BE2C (cell line): ENCODE results near the gene OTOP3.

Experiments used
- DNase-seq: peaks from one replicate; pipeline ENCODE4 v3.0.0-alpha.2; 2020
- H3K27me3 ChIP-seq: fragments of 250-450 bp; sonication (Bioruptor Pico); 2 replicates; pipeline ENCODE4 v1.5.1; 2020; ENCODE audit warnings: mild to moderate bottlenecking
- H3K36me3 ChIP-seq: fragments of 250-450 bp; sonication (Bioruptor Pico); 2 replicates; pipeline ENCODE4 v1.5.1; 2020; ENCODE audit warnings: mild to moderate bottlenecking
- H3K4me1 ChIP-seq: fragments of 250-450 bp; sonication (Bioruptor Pico); 2 replicates; pipeline ENCODE4 v1.5.1; 2020
- H3K4me3 ChIP-seq: 2 replicates; pipeline ENCODE4 v1.5.1; 2011; ENCODE audit warnings: low read depth, low read length
- H3K9me3 ChIP-seq: fragments of 250-450 bp; sonication (Bioruptor Pico); 2 replicates; pipeline ENCODE4 v1.5.1; 2020
- TF ChIP-seq, protein P1 (sequence below): IDR thresholded peaks from 2 replicates; pipeline ENCODE4 v1.5.1; 2012; ENCODE audit warnings: mild to moderate bottlenecking, low read depth, low read length

Gene OTOP3

DNA sequence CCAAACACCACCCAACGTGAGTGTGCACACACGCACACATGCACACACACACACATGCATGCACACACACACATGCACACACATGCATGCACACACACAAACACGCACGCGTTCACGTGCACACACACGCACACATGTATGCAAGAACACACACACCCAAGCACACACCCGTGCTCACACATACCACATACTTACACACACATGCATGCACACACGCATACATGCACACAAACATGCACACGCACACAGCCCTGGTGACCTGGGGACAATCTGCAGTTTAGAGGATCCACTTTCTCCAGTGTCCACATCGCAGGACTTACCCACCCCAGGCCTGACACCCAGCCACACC lies 18.9 kb upstream of the OTOP3 start:
- no peak overlapping the region for H3K4me3 ChIP-seq
- no peaks in the 10 kb centered on the region for H3K4me1 ChIP-seq
- H3K9me3 ChIP-seq, result no peaks in the 10 kb centered on the region
- TF ChIP-seq, protein P1, sequence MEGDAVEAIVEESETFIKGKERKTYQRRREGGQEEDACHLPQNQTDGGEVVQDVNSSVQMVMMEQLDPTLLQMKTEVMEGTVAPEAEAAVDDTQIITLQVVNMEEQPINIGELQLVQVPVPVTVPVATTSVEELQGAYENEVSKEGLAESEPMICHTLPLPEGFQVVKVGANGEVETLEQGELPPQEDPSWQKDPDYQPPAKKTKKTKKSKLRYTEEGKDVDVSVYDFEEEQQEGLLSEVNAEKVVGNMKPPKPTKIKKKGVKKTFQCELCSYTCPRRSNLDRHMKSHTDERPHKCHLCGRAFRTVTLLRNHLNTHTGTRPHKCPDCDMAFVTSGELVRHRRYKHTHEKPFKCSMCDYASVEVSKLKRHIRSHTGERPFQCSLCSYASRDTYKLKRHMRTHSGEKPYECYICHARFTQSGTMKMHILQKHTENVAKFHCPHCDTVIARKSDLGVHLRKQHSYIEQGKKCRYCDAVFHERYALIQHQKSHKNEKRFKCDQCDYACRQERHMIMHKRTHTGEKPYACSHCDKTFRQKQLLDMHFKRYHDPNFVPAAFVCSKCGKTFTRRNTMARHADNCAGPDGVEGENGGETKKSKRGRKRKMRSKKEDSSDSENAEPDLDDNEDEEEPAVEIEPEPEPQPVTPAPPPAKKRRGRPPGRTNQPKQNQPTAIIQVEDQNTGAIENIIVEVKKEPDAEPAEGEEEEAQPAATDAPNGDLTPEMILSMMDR, result no peak
- DNase-seq, result no peak
- H3K36me3 ChIP-seq, result no peaks in the 10 kb centered on the region
- H3K27me3 ChIP-seq, result no peaks in the 10 kb centered on the region; the same call in 1 of the 2 replicates

DNA sequence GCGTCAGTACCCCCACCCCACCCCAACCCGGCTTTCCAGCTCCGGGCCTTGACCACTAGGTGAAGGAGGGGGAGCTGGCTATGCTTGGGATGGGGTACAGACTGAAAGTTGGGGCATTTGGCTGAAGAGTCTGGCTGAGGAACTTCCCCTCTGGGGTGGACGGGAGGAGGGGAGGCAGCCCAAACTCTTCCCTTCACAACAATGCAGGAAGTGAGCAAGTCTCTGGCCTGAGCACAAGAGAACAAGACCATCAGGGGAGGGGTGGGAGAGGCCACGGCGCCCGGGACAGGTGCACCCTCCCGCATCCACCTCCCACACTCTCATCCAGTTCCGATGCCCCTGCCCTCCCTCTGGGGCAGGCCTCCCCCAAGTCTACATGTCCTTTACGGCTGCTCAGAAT lies 18.3 kb upstream of the OTOP3 start:
- no peak for DNase-seq
- Histone ChIP-seq H3K36me3 (no peaks in the 10 kb centered on the region), H3K9me3 (no peaks in the 10 kb centered on the region), H3K4me1 (no peaks in the 10 kb centered on the region), H3K27me3 (peaks cover 3% of the 10 kb centered on the region), H3K4me3 (no peak overlapping the region)
- TF ChIP-seq, protein P1, result no peak

DNA sequence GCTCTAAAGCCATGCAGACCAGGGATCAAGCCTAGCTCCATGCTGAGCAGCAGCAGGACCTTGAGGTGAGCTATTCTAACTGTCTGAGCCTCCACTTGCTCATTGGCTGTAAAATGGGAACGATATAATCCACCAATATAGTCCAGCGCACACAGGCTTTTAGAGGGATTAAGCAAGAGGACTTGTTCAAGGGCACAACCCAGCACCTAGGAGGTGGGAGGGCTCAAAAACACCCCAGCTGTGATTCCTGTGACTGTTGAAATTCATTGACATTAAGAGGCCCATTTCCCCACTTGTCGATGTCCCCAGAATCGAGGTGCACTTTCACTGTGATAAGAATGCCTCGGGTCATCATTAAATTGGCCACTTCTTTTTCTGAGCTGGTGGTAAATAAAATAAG lies 16.8 kb upstream of the OTOP3 start:
- no peaks in the 10 kb centered on the region for H3K36me3 ChIP-seq
- H3K9me3 ChIP-seq, result no peaks in the 10 kb centered on the region
- no peaks in the 10 kb centered on the region for H3K4me1 ChIP-seq
- TF ChIP-seq, protein P1, result no peak
- H3K27me3 ChIP-seq, result peaks cover 16% of the 10 kb centered on the region
- H3K4me3 ChIP-seq, result no peak overlapping the region
- no peak for DNase-seq

DNA sequence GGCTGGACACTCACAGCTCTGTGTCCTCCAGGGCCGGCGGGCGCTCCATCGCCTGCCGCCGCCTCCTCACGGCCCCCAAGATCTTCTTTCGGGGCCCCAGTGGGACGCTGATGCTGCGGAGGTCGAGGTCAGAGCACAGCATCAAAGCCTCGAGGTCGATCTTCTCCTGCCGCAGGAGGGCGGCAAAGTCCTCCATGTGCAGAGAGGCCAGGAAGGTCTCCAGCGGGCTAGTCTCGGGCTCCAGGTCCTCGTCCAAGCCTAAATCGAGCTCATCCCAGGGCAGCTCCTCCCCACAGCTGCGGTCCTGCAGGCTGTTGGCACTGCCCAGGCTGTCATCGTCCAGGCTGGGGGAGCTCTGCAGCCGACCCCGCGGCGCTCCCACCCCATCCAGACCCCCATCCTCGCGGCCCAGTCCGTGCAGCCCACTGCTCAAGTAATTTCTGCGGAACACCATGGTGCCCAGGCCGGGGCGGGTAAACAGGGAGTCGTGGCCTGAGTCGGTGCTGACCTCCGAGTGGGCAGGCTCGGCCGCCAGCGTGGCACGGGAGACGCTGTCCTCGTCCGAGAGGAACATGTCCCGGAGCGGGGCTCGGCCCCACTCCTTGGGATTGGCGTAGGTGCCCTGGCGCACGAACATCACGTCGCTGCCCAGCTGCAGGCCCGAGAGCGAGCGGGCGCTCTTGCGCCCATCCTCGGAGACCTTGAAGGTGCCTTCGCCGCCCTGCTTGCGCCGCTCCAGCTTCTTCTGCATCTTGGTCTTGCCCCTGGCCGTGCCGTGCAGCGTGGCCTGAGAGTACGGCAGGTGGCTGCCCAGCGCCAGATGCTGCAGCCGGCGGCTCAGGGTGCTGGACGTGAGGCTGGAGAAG lies 16.0 kb upstream of the OTOP3 start:
- Histone ChIP-seq H3K36me3 (no peaks in the 10 kb centered on the region), H3K4me1 (no peaks in the 10 kb centered on the region), H3K9me3 (no peaks in the 10 kb centered on the region), H3K4me3 (no peak overlapping the region), H3K27me3 (peaks cover 24% of the 10 kb centered on the region)
- TF ChIP-seq, protein P1, result no peak
- no peak for DNase-seq

DNA sequence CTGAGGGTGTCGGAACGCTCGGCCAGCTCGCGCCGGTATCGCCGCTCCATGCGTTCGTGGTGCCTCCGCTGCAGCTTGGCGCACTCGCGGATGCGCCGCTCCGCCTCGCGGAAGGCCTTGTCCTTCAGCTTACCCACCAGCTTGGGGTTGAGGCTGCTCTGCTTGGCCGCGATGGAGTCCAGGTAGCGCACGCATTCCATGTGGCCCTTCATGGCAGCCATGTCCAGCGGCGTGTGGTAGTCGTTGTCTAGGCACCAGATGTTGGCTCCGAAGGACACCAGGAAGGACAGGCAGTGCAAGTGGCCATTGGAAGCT lies 15.4 kb upstream of the OTOP3 start:
- Histone ChIP-seq H3K27me3 (peaks cover 30% of the 10 kb centered on the region), H3K36me3 (no peaks in the 10 kb centered on the region), H3K4me3 (no peak overlapping the region), H3K4me1 (no peaks in the 10 kb centered on the region), H3K9me3 (no peaks in the 10 kb centered on the region)
- TF ChIP-seq, protein P1, result no peak
- no peak for DNase-seq

DNA sequence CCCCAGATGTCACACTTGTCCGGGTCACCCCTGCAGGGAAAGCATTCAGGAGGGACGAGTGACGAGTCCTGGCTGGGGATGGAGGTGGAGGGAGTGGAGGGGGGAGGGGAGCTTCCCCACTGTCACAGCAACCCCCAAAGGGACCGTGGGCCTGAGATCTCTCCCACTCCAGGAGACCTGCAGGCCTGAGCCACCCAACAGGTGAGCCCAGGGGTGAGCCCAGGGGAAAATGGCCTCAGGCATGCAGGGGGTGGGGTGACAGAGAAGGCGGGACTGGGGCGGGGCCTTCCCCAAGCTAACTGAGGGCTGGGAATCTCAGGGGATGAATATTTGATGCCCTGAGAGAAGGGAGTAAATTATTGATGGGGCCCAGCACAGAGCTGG lies 15.1 kb upstream of the OTOP3 start:
- Histone ChIP-seq H3K9me3 (no peaks in the 10 kb centered on the region), H3K36me3 (no peaks in the 10 kb centered on the region), H3K4me1 (no peaks in the 10 kb centered on the region), H3K4me3 (no peak overlapping the region), H3K27me3 (peaks cover 33% of the 10 kb centered on the region)
- DNase-seq, result no peak
- TF ChIP-seq, protein P1, result no peak
